AG10803 (cell line): ENCODE measurements around the gene PLRG1.

Experiments
- DNase-seq: peaks from one replicate; pipeline ENCODE4 v3.0.0; 2010; ENCODE audit warnings: low read depth
- H3K4me3 ChIP-seq: 2 replicates; pipeline ENCODE4 v1.5.1; 2011; ENCODE audit warnings: mild to moderate bottlenecking, low read length, control low read depth
- CTCF ChIP-seq: conservative IDR thresholded peaks from 2 replicates; pipeline ENCODE4 v1.5.1; 2011; ENCODE audit warnings: mild to moderate bottlenecking, low read length, control low read depth, inconsistent platforms

Gene PLRG1

GRCh38 chr4:154583677-154584076 lies 33.5 kb upstream of the PLRG1 start:
- DNase-seq: no peak
- no peak overlapping the region for H3K4me3 ChIP-seq
- TF ChIP-seq CTCF: no peak

- H3K4me3 ChIP-seq: no peak overlapping the region
- no peak for DNase-seq
- no peak for TF ChIP-seq CTCF
Observed at GRCh38 chr4:154583230-154583629, 33.0 kb upstream of the PLRG1 start.

GRCh38 chr4:154582723-154583122 lies 32.5 kb upstream of the PLRG1 start:
- DNase-seq: no peak
- H3K4me3 ChIP-seq: no peak overlapping the region
- TF ChIP-seq CTCF: no peak

GRCh38 chr4:154579927-154580326 lies 29.7 kb upstream of the PLRG1 start:
- H3K4me3 ChIP-seq: no peak overlapping the region
- DNase-seq: no peak
- TF ChIP-seq CTCF: no peak

GRCh38 chr4:154578919-154579318 lies 28.7 kb upstream of the PLRG1 start:
- no peak overlapping the region for H3K4me3 ChIP-seq
- DNase-seq: no peak
- TF ChIP-seq CTCF: no peak

GRCh38 chr4:154577324-154577723 lies 27.1 kb upstream of the PLRG1 start:
- TF ChIP-seq CTCF: no peak
- no peak for DNase-seq
- no peak overlapping the region for H3K4me3 ChIP-seq

GRCh38 chr4:154574311-154574710 lies 24.1 kb upstream of the PLRG1 start:
- TF ChIP-seq CTCF: no peak
- DNase-seq: no peak
- H3K4me3 ChIP-seq: no peak overlapping the region
